Uterus (tissue), 4 donors: ENCODE results near the gene TRIM69. TPM values are rescaled to one million over a fixed set of nuclear protein-coding genes. Genes with fewer than 3 reads are reported as not detected.
"Not testable (repeated sequence)": the region's sequence is repeated elsewhere in the genome, so short reads cannot be mapped to it uniquely, and the experiment has no call there.

Experiments used
- DNase-seq, 2 donors: peaks; one replicate each; pipeline ENCODE4 v3.0.0-alpha.2; 2019 to 2020
- H3K27ac ChIP-seq, 2 donors: fragments of 200-600 bp; sonication (generic); 1 replicate in 1 of 2; 2 replicates in 1 of 2; pipeline ENCODE4 v1.5.1; 2016 to 2018
- H3K27me3 ChIP-seq, 2 donors: fragments of 200-600 bp; sonication (generic); one replicate each; pipeline ENCODE4 v1.5.1; 2018 to 2019; ENCODE audit warnings: control low read depth in 1 of 2
- H3K36me3 ChIP-seq, 2 donors: fragments of 200-600 bp; sonication (generic); one replicate each; pipeline ENCODE4 v1.5.1; 2019; ENCODE audit warnings: control low read depth in 1 of 2
- H3K4me1 ChIP-seq, 2 donors: fragments of 200-600 bp; sonication (generic); one replicate each; pipeline ENCODE4 v1.5.1; 2018 to 2019; ENCODE audit warnings: control low read depth in 1 of 2
- H3K4me3 ChIP-seq, 2 donors: fragments of 200-600 bp; sonication (generic); 1 replicate in 1 of 2; 2 replicates in 1 of 2; pipeline ENCODE4 v1.5.1; 2018 to 2019; ENCODE audit warnings: mild to moderate bottlenecking in 1 of 2
- H3K9me3 ChIP-seq, 2 donors: fragments of 200-600 bp; sonication (generic); one replicate each; pipeline ENCODE4 v1.5.1; 2019; ENCODE audit warnings: control low read depth in 1 of 2
- CTCF ChIP-seq, 4 experiments: fragments of 200-600 bp in 2 of 4; fragments of 450-650 bp in 2 of 4; sonication (generic) in 2 of 4; IDR thresholded peaks; one replicate each; pipeline ENCODE4 v1.5.1; 2016 to 2019; ENCODE audit warnings: antibody characterized with exemption in 4 of 4, mild to moderate bottlenecking in 2 of 4, moderate library complexity in 1 of 4
- POLR2A ChIP-seq, 2 donors: fragments of 450-650 bp; IDR thresholded peaks; one replicate each; pipeline ENCODE4 v1.6.1; 2016; ENCODE audit warnings: antibody characterized with exemption in 2 of 2, mild to moderate bottlenecking in 1 of 2, moderate library complexity in 1 of 2
- intact Hi-C: fragments of 100-400 bp; cut with DNase I; formaldehyde crosslinking; loops from one replicate; pipeline ENCODE4 v1.15.1; 2023; ENCODE audit warnings: low total_unique reads
- total RNA-seq, 4 donors: library from RNA; depleted of rRNA in 3 of 4; stranded (reverse); fragments of >200 nt in 3 of 4; gene quantifications; one replicate each; pipeline versions ENCODE4 v1.1.0 to v1.2.4, GENCODE V29; 2014 to 2023
- donor health status: DM: yes; HTN: yes; CAD: no.

Gene TRIM69
- 10 to 100 TPM in 3 of 4 donors, 1 to 10 TPM in 1; 6.1 to 16.2 (median 15.4) TPM for total RNA-seq

DNA sequence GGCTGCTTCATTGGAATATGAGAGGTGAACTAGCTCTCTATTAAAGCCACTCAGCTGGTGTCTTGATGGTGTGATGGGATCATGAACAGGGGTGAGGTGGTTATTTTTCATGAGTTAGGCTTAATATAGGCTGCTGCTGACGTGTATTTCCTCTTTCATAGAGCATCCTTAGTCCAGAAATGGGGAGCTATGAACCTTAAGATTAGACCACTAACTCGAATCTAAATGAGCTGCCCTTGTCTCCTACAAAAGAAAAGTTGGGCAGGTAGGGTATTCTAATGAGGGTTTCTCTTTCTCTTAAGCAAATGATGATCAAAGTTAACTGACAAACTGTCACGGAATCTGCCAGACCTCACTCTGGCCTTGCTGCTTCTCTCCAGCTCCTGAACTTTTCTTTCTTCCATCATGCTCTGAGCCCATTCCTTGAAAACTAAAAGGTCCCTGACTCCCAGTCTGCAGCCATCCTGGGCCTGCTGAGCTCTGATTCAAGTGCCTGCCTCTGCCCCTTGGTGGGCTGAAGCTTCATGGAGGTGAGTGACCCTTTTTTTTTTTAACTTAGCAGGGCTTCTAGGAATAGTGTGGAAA lies at the start of gene TRIM69:
TRIM69 (plus strand) TSS at position 348 of the 585 bp plus-strand sequence; CDS start at position 525, 177 bp downstream.
- intact Hi-C loops = no loop called here
- no peaks in the 10 kb centered on the region for H3K9me3 ChIP-seq
- DNase-seq = no peak
- H3K36me3 ChIP-seq = no peaks in the 10 kb centered on the region
- no peaks in the 10 kb centered on the region for H3K4me1 ChIP-seq
- TF ChIP-seq CTCF (IDR thresholded peaks at IDR 0.05) (no peak), POLR2A (IDR thresholded peaks at IDR 0.05) (no peak)
- peak within 1 kb of the TSS; percentile 9 to 66 for H3K27ac ChIP-seq
- no peak within 1 kb of the TSS for H3K4me3 ChIP-seq
- no peaks in the 10 kb centered on the region for H3K27me3 ChIP-seq

DNA sequence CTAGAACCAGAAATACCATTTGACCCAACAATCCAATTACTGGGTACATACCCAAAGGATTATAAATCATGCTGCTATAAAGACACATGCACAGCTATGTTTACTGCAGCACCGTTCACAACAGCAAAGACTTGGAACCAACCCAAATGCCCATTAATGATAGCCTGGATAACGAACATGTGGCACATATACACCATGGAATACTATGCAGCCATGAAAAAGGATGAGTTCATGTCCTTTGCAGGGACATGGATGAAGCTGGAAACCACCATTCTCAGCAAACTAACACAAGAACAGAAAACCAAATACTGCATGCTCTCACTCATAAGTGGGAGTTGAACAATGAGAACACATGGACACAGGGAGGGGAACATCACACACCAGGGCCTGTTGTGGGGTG lies 47.0 kb upstream of the TRIM69 start:
- H3K4me3 ChIP-seq, H3K4me1 ChIP-seq, H3K36me3 ChIP-seq, DNase-seq, H3K9me3 ChIP-seq, H3K27ac ChIP-seq, H3K27me3 ChIP-seq: not testable (repeated sequence)
- intact Hi-C loops = loop anchor here (10.0 kb wide), 1 partner anchor 65 kb away; no protein-coding TSS in a partner anchor

GRCh38 chr15:44690245-44690644 lies 46.1 kb upstream of the TRIM69 start:
- H3K9me3 ChIP-seq, DNase-seq, intact Hi-C loops, H3K36me3 ChIP-seq, H3K27ac ChIP-seq, H3K4me1 ChIP-seq, H3K27me3 ChIP-seq, H3K4me3 ChIP-seq: not testable (repeated sequence)

GRCh38 chr15:44692659-44693058 lies 43.7 kb upstream of the TRIM69 start:
- no peak for DNase-seq
- Histone ChIP-seq H3K27me3 (no peaks in the 10 kb centered on the region), H3K4me1 (no peaks in the 10 kb centered on the region), H3K36me3 (no peaks in the 10 kb centered on the region), H3K9me3 (no peaks in the 10 kb centered on the region), H3K4me3 (no peak overlapping the region), H3K27ac (no peak overlapping the region)
- no peak for TF ChIP-seq CTCF (IDR thresholded peaks at IDR 0.05)
- TF ChIP-seq POLR2A (IDR thresholded peaks at IDR 0.05) = no peak
- intact Hi-C loops = no loop called here

DNA sequence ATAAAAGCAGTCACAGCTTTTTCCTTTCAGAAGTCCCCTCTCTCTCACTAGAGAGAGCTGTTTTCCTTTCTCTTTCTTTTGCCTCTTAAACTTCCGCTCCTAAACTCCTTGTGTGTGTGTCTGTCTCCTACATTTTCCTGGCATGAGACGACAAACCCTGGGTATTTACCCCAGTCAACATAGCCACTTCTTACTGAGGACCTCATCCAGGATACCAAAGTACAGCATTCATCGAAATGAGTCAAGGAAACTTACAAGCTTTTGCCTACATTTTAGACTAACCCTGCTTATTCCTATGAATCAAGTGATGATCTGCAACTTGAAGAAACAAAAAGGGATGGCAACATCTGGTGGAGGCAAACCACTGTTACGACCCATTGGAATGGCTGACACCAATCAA lies 41.9 kb upstream of the TRIM69 start:
- no peak for DNase-seq
- Histone ChIP-seq H3K9me3 (no peaks in the 10 kb centered on the region), H3K27me3 (no peaks in the 10 kb centered on the region), H3K27ac (no peak overlapping the region), H3K36me3 (no peaks in the 10 kb centered on the region), H3K4me1 (no peaks in the 10 kb centered on the region), H3K4me3 (no peak overlapping the region)
- TF ChIP-seq POLR2A (IDR thresholded peaks at IDR 0.05) = no peak
- no peak for TF ChIP-seq CTCF (IDR thresholded peaks at IDR 0.05)
- intact Hi-C loops = no loop called here

GRCh38 chr15:44695294-44695693 lies 41.0 kb upstream of the TRIM69 start:
- Histone ChIP-seq H3K9me3 (no peaks in the 10 kb centered on the region), H3K4me3 (no peak overlapping the region), H3K36me3 (no peaks in the 10 kb centered on the region), H3K4me1 (no peaks in the 10 kb centered on the region), H3K27ac (no peak overlapping the region), H3K27me3 (no peaks in the 10 kb centered on the region)
- no peak for TF ChIP-seq CTCF (IDR thresholded peaks at IDR 0.05)
- TF ChIP-seq POLR2A (IDR thresholded peaks at IDR 0.05) = no peak
- intact Hi-C loops = no loop called here
- DNase-seq = no peak
